Vagina (tissue), 2 donors: ENCODE results near the gene MTHFD1L. TPM values are rescaled to one million over a fixed set of nuclear protein-coding genes. Genes with fewer than 3 reads are reported as not detected.
"Not testable (repeated sequence)": the region's sequence is repeated elsewhere in the genome, so short reads cannot be mapped to it uniquely, and the experiment has no call there.

Experiments used
- DNase-seq, 2 donors: peaks; one replicate each; pipeline ENCODE4 v3.0.0-alpha.2; 2017; ENCODE audit errors: extremely low spot score in 2 of 2
- H3K27ac ChIP-seq: fragments of 200-600 bp; sonication (generic); one replicate; pipeline ENCODE4 v1.5.1; 2019
- H3K27me3 ChIP-seq: fragments of 200-600 bp; sonication (generic); one replicate; pipeline ENCODE4 v1.5.1; 2019
- H3K36me3 ChIP-seq, 2 donors: fragments of 200-600 bp; sonication (generic); one replicate each; pipeline ENCODE4 v1.5.1; 2017 to 2019
- H3K4me1 ChIP-seq: fragments of 200-600 bp; sonication (generic); one replicate; pipeline ENCODE4 v1.5.1; 2019
- H3K4me3 ChIP-seq, 2 donors: fragments of 200-600 bp; sonication (generic); 1 replicate in 1 of 2; 2 replicates in 1 of 2; pipeline ENCODE4 v1.5.1; 2016 to 2019
- H3K9me3 ChIP-seq: fragments of 200-600 bp; sonication (generic); one replicate; pipeline ENCODE4 v1.5.1; 2019
- POLR2A ChIP-seq, 2 donors: fragments of 450-650 bp; IDR thresholded peaks; one replicate each; pipeline ENCODE4 v1.6.1; 2017; ENCODE audit warnings: antibody characterized with exemption in 2 of 2, mild to moderate bottlenecking in 2 of 2, moderate library complexity in 2 of 2
- POLR2AphosphoS5 ChIP-seq, 2 donors: sonication (generic); formaldehyde crosslinking; IDR thresholded peaks; one replicate each; pipeline ENCODE4 v1.9.0; 2017; ENCODE audit warnings: antibody characterized with exemption in 2 of 2, mild to moderate bottlenecking in 2 of 2, low read depth in 1 of 2; ENCODE audit not compliant: insufficient read depth in 1 of 2
- intact Hi-C: fragments of 100-400 bp; cut with DNase I; formaldehyde crosslinking; loops from one replicate; pipeline ENCODE4 v1.15.1; 2023
- total RNA-seq: library from RNA; depleted of rRNA; stranded (reverse); fragments of >200 nt; gene quantifications from one replicate; pipeline ENCODE4 v1.2.3, GENCODE V29; 2016
- TF ChIP-seq, protein P1 (sequence below), 3 experiments: fragments of 450-650 bp in 2 of 3; fragments of 200-600 bp in 1 of 3; sonication (generic) in 1 of 3; IDR thresholded peaks; one replicate each; pipeline ENCODE4 v1.5.1; 2017 to 2019; ENCODE audit warnings: antibody characterized with exemption in 3 of 3, mild to moderate bottlenecking in 2 of 3, moderate library complexity in 2 of 3

Gene MTHFD1L
- total RNA-seq, 1 donor from 2014 or later, result 2.7 TPM

GRCh38 chr6:151111670-151112069, 246.2 kb downstream of the MTHFD1L start:
- H3K27me3 ChIP-seq, result no peaks in the 10 kb centered on the region
- no peak overlapping the region for H3K27ac ChIP-seq
- no peak for DNase-seq
- H3K9me3 ChIP-seq, result no peaks in the 10 kb centered on the region
- intact Hi-C loops, result no loop called here
- TF ChIP-seq POLR2A (IDR thresholded peaks at IDR 0.05) (no peak), POLR2AphosphoS5 (IDR thresholded peaks at IDR 0.05; ENCODE audit: insufficient read depth in 1 of 2, low read depth in 1 of 2) (no peak)
- TF ChIP-seq, protein P1, sequence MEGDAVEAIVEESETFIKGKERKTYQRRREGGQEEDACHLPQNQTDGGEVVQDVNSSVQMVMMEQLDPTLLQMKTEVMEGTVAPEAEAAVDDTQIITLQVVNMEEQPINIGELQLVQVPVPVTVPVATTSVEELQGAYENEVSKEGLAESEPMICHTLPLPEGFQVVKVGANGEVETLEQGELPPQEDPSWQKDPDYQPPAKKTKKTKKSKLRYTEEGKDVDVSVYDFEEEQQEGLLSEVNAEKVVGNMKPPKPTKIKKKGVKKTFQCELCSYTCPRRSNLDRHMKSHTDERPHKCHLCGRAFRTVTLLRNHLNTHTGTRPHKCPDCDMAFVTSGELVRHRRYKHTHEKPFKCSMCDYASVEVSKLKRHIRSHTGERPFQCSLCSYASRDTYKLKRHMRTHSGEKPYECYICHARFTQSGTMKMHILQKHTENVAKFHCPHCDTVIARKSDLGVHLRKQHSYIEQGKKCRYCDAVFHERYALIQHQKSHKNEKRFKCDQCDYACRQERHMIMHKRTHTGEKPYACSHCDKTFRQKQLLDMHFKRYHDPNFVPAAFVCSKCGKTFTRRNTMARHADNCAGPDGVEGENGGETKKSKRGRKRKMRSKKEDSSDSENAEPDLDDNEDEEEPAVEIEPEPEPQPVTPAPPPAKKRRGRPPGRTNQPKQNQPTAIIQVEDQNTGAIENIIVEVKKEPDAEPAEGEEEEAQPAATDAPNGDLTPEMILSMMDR (IDR thresholded peaks at IDR 0.05), result no peak
- no peaks in the 10 kb centered on the region for H3K36me3 ChIP-seq
- no peak overlapping the region for H3K4me3 ChIP-seq
- H3K4me1 ChIP-seq, result no peaks in the 10 kb centered on the region

DNA sequence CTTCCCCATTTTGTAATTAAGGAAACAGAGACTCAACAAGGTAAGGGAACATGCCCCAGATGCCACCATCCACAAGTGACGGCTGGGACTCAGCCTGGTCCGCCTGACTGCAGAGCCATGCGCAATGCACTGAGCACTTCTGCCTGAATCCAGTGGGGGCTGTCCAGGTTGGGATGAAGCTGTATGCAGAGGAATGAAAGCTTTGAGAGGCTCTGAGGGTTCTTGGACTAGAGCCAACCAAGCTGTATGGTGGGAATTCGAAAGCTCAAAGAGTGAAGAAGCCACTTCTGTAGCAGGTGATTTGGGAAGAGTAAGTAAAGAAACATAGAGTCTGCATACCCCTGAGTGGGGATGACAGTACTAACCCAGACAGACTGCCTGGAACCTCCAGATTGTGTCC, 246.6 kb downstream of the MTHFD1L start:
- H3K4me1 ChIP-seq, result no peaks in the 10 kb centered on the region
- no peaks in the 10 kb centered on the region for H3K9me3 ChIP-seq
- TF ChIP-seq POLR2A (IDR thresholded peaks at IDR 0.05), result no peak
- no peak for TF ChIP-seq POLR2AphosphoS5 (IDR thresholded peaks at IDR 0.05; ENCODE audit: insufficient read depth in 1 of 2, low read depth in 1 of 2)
- TF ChIP-seq, protein P1 (IDR thresholded peaks at IDR 0.05), result no peak
- no peaks in the 10 kb centered on the region for H3K27me3 ChIP-seq
- H3K27ac ChIP-seq, result no peak overlapping the region
- H3K36me3 ChIP-seq, result no peaks in the 10 kb centered on the region
- DNase-seq, result no peak
- no peak overlapping the region for H3K4me3 ChIP-seq
- intact Hi-C loops, result no loop called here

DNA sequence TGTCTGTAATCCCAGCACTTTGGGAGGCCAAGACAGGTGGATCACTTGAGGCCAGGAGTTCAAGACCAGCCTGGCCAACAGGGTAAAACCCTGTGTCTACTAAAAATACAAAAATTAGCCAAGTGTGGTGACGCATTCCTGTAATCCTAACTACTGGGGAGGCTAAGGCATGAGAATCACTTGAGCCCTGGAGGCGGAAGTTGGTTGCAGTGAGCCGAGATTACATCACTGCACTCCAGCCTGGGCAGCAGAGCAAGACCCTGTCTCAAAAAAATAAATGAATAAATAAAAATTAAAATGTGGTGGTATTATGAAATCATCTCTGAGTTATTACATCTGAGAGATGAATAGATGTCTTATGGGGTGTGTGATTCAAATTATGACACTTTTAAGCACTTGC, 247.4 kb downstream of the MTHFD1L start:
- H3K27ac ChIP-seq, intact Hi-C loops: not testable (repeated sequence)

GRCh38 chr6:151113641-151114040, 248.1 kb downstream of the MTHFD1L start:
- Histone ChIP-seq H3K36me3 (no peaks in the 10 kb centered on the region), H3K9me3 (no peaks in the 10 kb centered on the region), H3K27ac (no peak overlapping the region), H3K4me3 (no peak overlapping the region), H3K4me1 (no peaks in the 10 kb centered on the region), H3K27me3 (no peaks in the 10 kb centered on the region)
- DNase-seq, result no peak
- intact Hi-C loops, result no loop called here
- TF ChIP-seq, protein P1 (IDR thresholded peaks at IDR 0.05), result no peak
- TF ChIP-seq POLR2A (IDR thresholded peaks at IDR 0.05) (no peak), POLR2AphosphoS5 (IDR thresholded peaks at IDR 0.05; ENCODE audit: insufficient read depth in 1 of 2, low read depth in 1 of 2) (no peak)

More for the DNA sequence above, 247.4 kb downstream of the MTHFD1L start:
- not testable (repeated sequence) for H3K4me1 ChIP-seq, H3K27me3 ChIP-seq, H3K36me3 ChIP-seq, DNase-seq, H3K9me3 ChIP-seq, H3K4me3 ChIP-seq

DNA sequence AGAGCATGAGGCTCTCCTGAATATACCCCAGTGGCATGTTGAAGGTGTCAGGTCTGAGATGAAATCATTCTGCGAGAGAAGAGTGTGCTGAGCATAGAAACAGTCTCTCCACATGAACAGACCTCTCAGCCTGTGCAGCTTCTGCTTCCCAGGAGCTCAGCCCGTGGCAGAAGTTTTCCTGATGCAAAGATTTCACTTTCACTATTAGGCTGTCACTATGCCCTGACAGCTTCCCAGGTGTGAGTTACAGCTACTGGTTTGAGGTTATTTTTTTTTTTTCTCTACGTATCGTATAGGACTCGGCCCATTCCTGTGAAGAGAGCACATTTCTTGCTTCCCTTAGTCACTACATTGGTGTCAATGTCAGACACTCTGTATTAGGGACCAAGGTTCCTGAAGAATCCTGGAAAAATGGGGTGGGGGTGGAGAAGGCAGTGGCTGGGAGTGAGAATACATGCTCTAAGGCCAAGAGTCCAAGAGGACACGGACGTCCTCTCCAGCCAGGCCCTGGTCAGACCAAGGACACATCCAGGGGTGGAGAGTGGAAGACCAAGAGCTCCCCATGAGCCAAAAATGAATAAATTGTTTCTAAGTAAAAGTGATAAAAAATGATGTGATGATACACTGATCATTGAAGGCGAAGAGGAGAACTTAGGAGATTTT, 253.1 kb downstream of the MTHFD1L start:
- no peak for TF ChIP-seq POLR2A (IDR thresholded peaks at IDR 0.05)
- TF ChIP-seq POLR2AphosphoS5 (IDR thresholded peaks at IDR 0.05; ENCODE audit: insufficient read depth in 1 of 2, low read depth in 1 of 2), result no peak
- TF ChIP-seq, protein P1 (IDR thresholded peaks at IDR 0.05), result no peak
- DNase-seq, result no peak
- intact Hi-C loops, result no loop called here
- no peak overlapping the region for H3K4me3 ChIP-seq
- no peaks in the 10 kb centered on the region for H3K27me3 ChIP-seq
- no peaks in the 10 kb centered on the region for H3K36me3 ChIP-seq
- H3K27ac ChIP-seq, result no peak overlapping the region
- no peaks in the 10 kb centered on the region for H3K9me3 ChIP-seq
- H3K4me1 ChIP-seq, result no peaks in the 10 kb centered on the region
